CD14-positive monocyte (primary cell): ENCODE measurements around the gene SNRNP35. TPM values are rescaled to one million over a fixed set of nuclear protein-coding genes. Genes with fewer than 3 reads are reported as not detected.

Experiments
- DNase-seq, 3 donors: peaks; one replicate each; pipeline ENCODE4 v3.0.0-alpha.2; 2011 to 2022
- H2AFZ ChIP-seq: 2 replicates; pipeline ENCODE4 v1.6.0; 2012; ENCODE audit warnings: mild to moderate bottlenecking, low read depth, low read length, inconsistent platforms; ENCODE audit not compliant: insufficient read depth, poor library complexity, severe bottlenecking
- H3K27ac ChIP-seq, 2 donors: 1 replicate in 1 of 2; 2 replicates in 1 of 2; pipeline ENCODE4 v1.5.1; 2012 to 2013; ENCODE audit warnings: low read length in 2 of 2, control low read depth in 1 of 2, inconsistent platforms in 1 of 2, low read depth in 1 of 2, mild to moderate bottlenecking in 1 of 2
- H3K27me3 ChIP-seq, 2 donors: one replicate each; pipeline versions ENCODE4 v1.6.0 to v1.6.1; 2011 to 2013; ENCODE audit warnings: low read length in 2 of 2; ENCODE audit not compliant: control insufficient read depth in 2 of 2, insufficient read depth in 2 of 2
- H3K36me3 ChIP-seq, 2 donors: replicated peaks in 1 of 2; 1 replicate in 1 of 2; 2 replicates in 1 of 2; pipeline versions ENCODE4 v1.5.1 to v1.6.1; 2012 to 2013; ENCODE audit warnings: low read length in 2 of 2, control low read depth in 1 of 2, inconsistent platforms in 1 of 2, mild to moderate bottlenecking in 1 of 2; ENCODE audit not compliant: insufficient read depth in 2 of 2, control insufficient read depth in 1 of 2
- H3K4me1 ChIP-seq, 2 donors: 1 replicate in 1 of 2; 2 replicates in 1 of 2; pipeline versions ENCODE4 v1.5.1 to v1.6.1; 2012 to 2013; ENCODE audit warnings: low read length in 2 of 2, control low read depth in 1 of 2, inconsistent platforms in 1 of 2, mild to moderate bottlenecking in 1 of 2, moderate library complexity in 1 of 2; ENCODE audit not compliant: insufficient read depth in 2 of 2, control insufficient read depth in 1 of 2
- H3K4me2 ChIP-seq: replicated peaks from 2 replicates; pipeline ENCODE3; 2012; ENCODE audit warnings: low read length, moderate library complexity, mild to moderate bottlenecking; ENCODE audit not compliant: poor library complexity, severe bottlenecking; ENCODE audit errors: extremely low read depth
- H3K4me3 ChIP-seq, 3 experiments: fragments of 200-600 bp in 1 of 3; sonication (generic) in 1 of 3; replicated peaks in 1 of 3; 1 replicate in 2 of 3; 2 replicates in 1 of 3; pipeline ENCODE4 v1.5.1; 2011 to 2013; ENCODE audit warnings: low read length in 3 of 3, mild to moderate bottlenecking in 3 of 3, control low read depth in 2 of 3, low read depth in 2 of 3, inconsistent platforms in 1 of 3, moderate library complexity in 1 of 3
- H3K79me2 ChIP-seq: 2 replicates; pipeline ENCODE4 v1.6.0; 2012; ENCODE audit warnings: mild to moderate bottlenecking, control low read depth, inconsistent platforms, low read length, moderate library complexity; ENCODE audit not compliant: insufficient read depth
- H3K9ac ChIP-seq: 2 replicates; pipeline ENCODE4 v1.6.0; 2017; ENCODE audit warnings: low read length, mild to moderate bottlenecking; ENCODE audit not compliant: insufficient read depth, poor library complexity, severe bottlenecking
- H3K9me3 ChIP-seq, 2 donors: replicated peaks in 1 of 2; 1 replicate in 1 of 2; 2 replicates in 1 of 2; pipeline versions ENCODE4 v1.5.1 to v1.6.1; 2012 to 2013; ENCODE audit warnings: low read length in 2 of 2, control low read depth in 1 of 2; ENCODE audit not compliant: control insufficient read depth in 1 of 2, insufficient read depth in 1 of 2
- H4K20me1 ChIP-seq: 2 replicates; pipeline ENCODE4 v1.6.0; 2012; ENCODE audit warnings: mild to moderate bottlenecking, low read length, control low read depth, moderate library complexity; ENCODE audit not compliant: insufficient read depth
- H3K27ac Mint-ChIP-seq, 7 donors: one replicate each; pipeline ENCODE4 v1.8.0; 2020; ENCODE audit warnings: mild to moderate bottlenecking in 7 of 7, mixed read lengths in 7 of 7, moderate library complexity in 6 of 7, inconsistent platforms in 2 of 7
- H3K27me3 Mint-ChIP-seq, 3 donors: one replicate each; pipeline ENCODE4 v1.8.0; 2021 to 2022; ENCODE audit warnings: low read depth in 3 of 3, mild to moderate bottlenecking in 3 of 3, mixed read lengths in 3 of 3, moderate library complexity in 3 of 3, inconsistent platforms in 1 of 3
- H3K36me3 Mint-ChIP-seq, 2 donors: one replicate each; pipeline ENCODE4 v1.8.0; 2020; ENCODE audit warnings: mixed read lengths in 2 of 2, inconsistent platforms in 1 of 2, mild to moderate bottlenecking in 1 of 2
- H3K4me1 Mint-ChIP-seq: one replicate; pipeline ENCODE4 v1.8.0; 2020; ENCODE audit warnings: mild to moderate bottlenecking, mixed read lengths
- H3K4me3 Mint-ChIP-seq, 2 donors: one replicate each; pipeline ENCODE4 v1.8.0; 2020; ENCODE audit warnings: mild to moderate bottlenecking in 2 of 2, mixed read lengths in 2 of 2, moderate library complexity in 1 of 2
- H3K9me3 Mint-ChIP-seq, 7 donors: one replicate each; pipeline ENCODE4 v1.8.0; 2020 to 2022; ENCODE audit warnings: mixed read lengths in 7 of 7, mild to moderate bottlenecking in 6 of 7, moderate library complexity in 6 of 7, inconsistent platforms in 2 of 7
- WGBS: methylation state at CpG from one replicate; pipeline ENCODE4 v1.1.5; 2013; ENCODE audit warnings: missing lambda C conversion rate; ENCODE audit not compliant: insufficient coverage; 5-methylcytosine and 5-hydroxymethylcytosine counted together
- intact Hi-C, 2 donors: fragments of 100-400 bp; cut with micrococcal nuclease; formaldehyde crosslinking; loops; one replicate each; pipeline versions ENCODE4 v1.15.0 to v1.15.1; 2023
- polyA plus RNA-seq, 3 donors: library from polyadenylated mRNA; depleted of rRNA in 1 of 3; unstranded in 2 of 3; stranded (reverse) in 1 of 3; fragments of 300-500 nt in 2 of 3; fragments of >200 nt in 1 of 3; fragmentation: Illumina TruSeq in 2 of 3; gene quantifications; 1 replicate in 2 of 3; 2 replicates in 1 of 3; pipeline ENCODE4 v1.2.3, GENCODE V29; 2012 to 2021
- TF ChIP-seq, protein P1 (sequence below): fragments of 200-600 bp; IDR thresholded peaks from one replicate; pipeline ENCODE4 v1.8.0; 2022; ENCODE audit warnings: antibody characterized with exemption, mild to moderate bottlenecking

Gene SNRNP35
- polyA plus RNA-seq, 3 donors = 13.4 to 19.5 (median 16.7) TPM

DNA sequence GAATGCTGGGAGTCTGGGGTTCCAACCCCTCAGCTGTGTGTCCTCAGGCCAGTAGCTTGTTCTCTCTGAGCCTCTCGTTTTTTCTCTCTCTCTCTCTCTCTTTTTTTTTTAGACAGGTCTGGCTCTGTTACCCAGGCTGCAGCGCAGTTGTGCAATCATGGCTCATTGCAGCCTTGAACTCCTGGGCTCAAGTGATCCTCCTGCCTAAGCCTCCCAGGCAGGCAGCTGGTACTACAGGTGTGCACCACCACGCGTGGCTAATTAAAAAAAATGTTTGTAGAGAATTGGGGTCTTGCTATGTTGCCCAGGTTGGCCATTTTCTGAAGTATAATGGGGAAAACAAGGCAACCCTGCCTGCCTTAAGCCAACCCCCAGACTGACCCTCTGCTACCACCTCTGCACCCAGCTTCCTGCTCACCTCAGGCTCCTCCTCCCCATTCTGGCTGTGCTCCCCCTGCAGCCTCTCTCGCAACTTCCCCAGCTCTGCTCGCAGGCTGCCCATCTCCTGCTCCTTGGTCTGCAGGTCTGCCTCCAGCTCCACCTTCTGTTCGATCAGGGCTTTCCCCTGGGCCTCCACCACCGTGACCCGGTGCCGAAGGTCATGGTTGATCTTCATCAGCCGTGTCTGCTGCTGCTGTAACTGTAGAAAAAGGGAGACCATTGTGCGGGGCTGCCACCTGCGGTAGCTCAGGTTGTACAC lies 40.3 kb downstream of the SNRNP35 start:
- Histone ChIP-seq H3K27me3 (no peaks in the 10 kb centered on the region), H3K4me2 (no peak overlapping the region), H3K4me1 (no peaks in the 10 kb centered on the region), H2AFZ (no peak overlapping the region), H3K4me3 (no peak overlapping the region), H4K20me1 (no peaks in the 10 kb centered on the region), H3K36me3 (no peaks in the 10 kb centered on the region), H3K9me3 (no peaks in the 10 kb centered on the region), H3K9ac (no peak overlapping the region), H3K27ac (no peak overlapping the region), H3K79me2 (no peaks in the 10 kb centered on the region)
- Mint-ChIP-seq H3K27ac (peak overlapping the region in 1 of 7 donors; percentile 17), H3K36me3 (peaks cover 0 to 2% of the 10 kb centered on the region in 2 donors), H3K27me3 (peaks cover 3 to 5% (median 3%) of the 10 kb centered on the region in 3 donors), H3K4me3 (no peak overlapping the region), H3K4me1 (peaks cover 3% of the 10 kb centered on the region), H3K9me3 (peaks cover 0 to 2% (median 0%) of the 10 kb centered on the region in 7 donors)
- intact Hi-C loops = no loop called here
- no peak for DNase-seq
- TF ChIP-seq, protein P1, sequence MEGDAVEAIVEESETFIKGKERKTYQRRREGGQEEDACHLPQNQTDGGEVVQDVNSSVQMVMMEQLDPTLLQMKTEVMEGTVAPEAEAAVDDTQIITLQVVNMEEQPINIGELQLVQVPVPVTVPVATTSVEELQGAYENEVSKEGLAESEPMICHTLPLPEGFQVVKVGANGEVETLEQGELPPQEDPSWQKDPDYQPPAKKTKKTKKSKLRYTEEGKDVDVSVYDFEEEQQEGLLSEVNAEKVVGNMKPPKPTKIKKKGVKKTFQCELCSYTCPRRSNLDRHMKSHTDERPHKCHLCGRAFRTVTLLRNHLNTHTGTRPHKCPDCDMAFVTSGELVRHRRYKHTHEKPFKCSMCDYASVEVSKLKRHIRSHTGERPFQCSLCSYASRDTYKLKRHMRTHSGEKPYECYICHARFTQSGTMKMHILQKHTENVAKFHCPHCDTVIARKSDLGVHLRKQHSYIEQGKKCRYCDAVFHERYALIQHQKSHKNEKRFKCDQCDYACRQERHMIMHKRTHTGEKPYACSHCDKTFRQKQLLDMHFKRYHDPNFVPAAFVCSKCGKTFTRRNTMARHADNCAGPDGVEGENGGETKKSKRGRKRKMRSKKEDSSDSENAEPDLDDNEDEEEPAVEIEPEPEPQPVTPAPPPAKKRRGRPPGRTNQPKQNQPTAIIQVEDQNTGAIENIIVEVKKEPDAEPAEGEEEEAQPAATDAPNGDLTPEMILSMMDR = no peak
- 84% methylated on average over 8 of the region's 13 CpGs for WGBS

DNA sequence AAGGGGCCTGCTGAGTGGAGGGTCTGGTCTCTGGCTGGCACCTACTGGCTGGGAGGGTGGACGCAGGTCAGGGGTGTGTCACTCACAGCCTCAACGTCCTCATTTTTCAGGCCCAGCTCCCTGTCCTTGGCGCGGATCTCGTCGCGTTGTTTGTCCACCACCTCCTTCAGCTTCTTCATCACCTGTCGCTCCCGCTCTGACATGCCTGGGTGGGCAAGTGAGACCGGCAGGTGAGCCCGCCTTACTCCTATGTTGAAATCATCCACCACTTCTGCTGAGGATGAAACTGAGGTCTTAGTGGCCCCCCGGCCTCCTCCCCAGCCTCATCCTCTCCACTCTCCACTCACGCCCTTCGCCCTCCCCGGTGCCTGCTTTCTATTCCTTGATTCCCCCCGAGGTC lies 41.4 kb downstream of the SNRNP35 start:
- no peaks in the 10 kb centered on the region for H3K27me3 ChIP-seq
- H3K4me1 ChIP-seq = no peaks in the 10 kb centered on the region
- H3K27ac ChIP-seq = no peak overlapping the region
- intact Hi-C loops = no loop called here
- Mint-ChIP-seq H3K27ac (peak overlapping the region in 2 of 7 donors; percentile 13 to 50), H3K4me1 (no peaks in the 10 kb centered on the region), H3K4me3 (no peak overlapping the region), H3K36me3 (peaks cover 0 to 2% of the 10 kb centered on the region in 2 donors), H3K9me3 (peaks cover 0 to 2% (median 0%) of the 10 kb centered on the region in 7 donors), H3K27me3 (peaks cover 3 to 5% (median 3%) of the 10 kb centered on the region in 3 donors)
- 94% methylated on average over 16 of the region's 16 CpGs for WGBS
- H3K79me2 ChIP-seq = no peaks in the 10 kb centered on the region
- DNase-seq = no peak
- no peak overlapping the region for H3K9ac ChIP-seq
- TF ChIP-seq, protein P1 = no peak
- H3K4me3 ChIP-seq = no peak overlapping the region
- H4K20me1 ChIP-seq = no peaks in the 10 kb centered on the region
- no peak overlapping the region for H2AFZ ChIP-seq
- H3K36me3 ChIP-seq = no peaks in the 10 kb centered on the region
- no peaks in the 10 kb centered on the region for H3K9me3 ChIP-seq
- H3K4me2 ChIP-seq = no peak overlapping the region
